GM12878 (cell line): ENCODE results near the gene METTL4. TPM values are rescaled to one million over a fixed set of nuclear protein-coding genes. Genes with fewer than 3 reads are reported as not detected.

Experiments used
- ATAC-seq: fragments of 200-7000 bp; cut with Tn5 transposase; 3 replicates; pipeline ENCODE4 v1.9.1; 2020; ENCODE audit warnings: mild to moderate bottlenecking, moderate library complexity
- BruUV-seq: library from RNA; stranded (reverse); fragments of 400-500 nt; replicated peaks from 2 replicates; lab custom pipeline; 2021; lab: Mats Ljungman, UMichigan
- CTCF ChIA-PET: fragments of 300-600 bp; sonication (Branson Sonifier 250); formaldehyde crosslinking; extraction: SDS; loops from one replicate; lab custom pipeline; 2021; ENCODE audit warnings: inconsistent platforms; lab: Yijun Ruan, JAX
- POLR2A ChIA-PET: fragments of 350-600 bp; formaldehyde crosslinking; extraction: SDS; loops from one replicate; lab custom pipeline; 2021; ENCODE audit warnings: inconsistent platforms; lab: Charles Lee
- RAD21 ChIA-PET: fragments of 300-600 bp; sonication (Branson Sonifier 250); formaldehyde crosslinking; loops from one replicate; lab custom pipeline; 2023; ENCODE audit warnings: antibody characterized with exemption; ENCODE audit not compliant: unreplicated experiment; lab: Charles Lee
- SMC1A ChIA-PET: fragments of 300-600 bp; sonication (Branson Sonifier 250); formaldehyde crosslinking; loops from one replicate; lab custom pipeline; 2023; ENCODE audit not compliant: unreplicated experiment, uncharacterized antibody; lab: Charles Lee
- DNase-seq: peaks from one replicate; pipeline ENCODE4 v3.0.0-alpha.2; 2011; ENCODE audit warnings: low read depth, low spot score
- FAIRE-seq: peaks from 3 replicates; lab custom pipeline; 2011; peaks lifted over from hg19 to GRCh38; lab: Jason Lieb, UNC
- H2AFZ ChIP-seq: 2 replicates; pipeline ENCODE4 v1.6.0; 2011; ENCODE audit warnings: low read depth, low read length, control low read depth; ENCODE audit not compliant: control insufficient read depth
- H3K27ac ChIP-seq: 2 replicates; pipeline ENCODE4 v1.5.1; 2011; ENCODE audit warnings: control low read depth; ENCODE audit not compliant: control insufficient read depth, insufficient read depth
- H3K27me3 ChIP-seq, 2 experiments: replicated peaks in 1 of 2; 2 replicates each; pipeline versions ENCODE4 v1.6.0 to v1.6.1; 2011; ENCODE audit warnings: low read length in 1 of 2; ENCODE audit not compliant: control insufficient read depth in 2 of 2, insufficient read depth in 2 of 2
- H3K36me3 ChIP-seq, 2 experiments: 2 replicates each; pipeline ENCODE4 v1.5.1; 2011; ENCODE audit warnings: low read length in 1 of 2; ENCODE audit not compliant: control insufficient read depth in 2 of 2, insufficient read depth in 2 of 2
- H3K4me1 ChIP-seq: 2 replicates; pipeline ENCODE4 v1.6.1; 2011; ENCODE audit warnings: mild to moderate bottlenecking, low read length, moderate library complexity, mixed read lengths; ENCODE audit not compliant: control insufficient read depth, insufficient read depth
- H3K4me2 ChIP-seq: 2 replicates; pipeline ENCODE4 v1.6.0; 2011; ENCODE audit warnings: control low read depth; ENCODE audit not compliant: control insufficient read depth, insufficient read depth
- H3K4me3 ChIP-seq: fragments of 200-600 bp; sonication (generic); 2 replicates; pipeline ENCODE4 v1.5.1; 2016
- H3K79me2 ChIP-seq: 2 replicates; pipeline ENCODE4 v1.6.0; 2011; ENCODE audit warnings: low read length; ENCODE audit not compliant: control insufficient read depth, insufficient read depth
- H3K9ac ChIP-seq: 2 replicates; pipeline ENCODE4 v1.8.0; 2011; ENCODE audit warnings: low read length, control low read depth, mixed read lengths; ENCODE audit not compliant: control insufficient read depth, insufficient read depth
- H3K9me3 ChIP-seq: replicated peaks from 3 replicates; pipeline ENCODE4 v1.5.1; 2011; ENCODE audit warnings: mild to moderate bottlenecking, low read length; ENCODE audit not compliant: control insufficient read depth, insufficient read depth
- H4K20me1 ChIP-seq: 2 replicates; pipeline ENCODE4 v1.6.0; 2011; ENCODE audit not compliant: control insufficient read depth, insufficient read depth
- CHD2 ChIP-seq: IDR thresholded peaks from 2 replicates; pipeline ENCODE4 v1.6.1; 2011; ENCODE audit warnings: low read depth, low read length, improper control_type of control experiment, borderline replicate concordance
- ETV6 ChIP-seq, 2 experiments: fragments of 450-650 bp in 1 of 2; IDR thresholded peaks in 1 of 2; conservative IDR thresholded peaks in 1 of 2; 2 replicates each; pipeline ENCODE4 v1.6.1; 2014; ENCODE audit warnings: antibody characterized with exemption in 1 of 2, borderline replicate concordance in 1 of 2, low read depth in 1 of 2, mild to moderate bottlenecking in 1 of 2, moderate library complexity in 1 of 2
- GABPA ChIP-seq: IDR thresholded peaks from 2 replicates; pipeline ENCODE4 v1.6.1; 2014; ENCODE audit warnings: antibody characterized with exemption, low read depth, mild to moderate bottlenecking, inconsistent platforms
- NR2F1 ChIP-seq: fragments of 450-650 bp; conservative IDR thresholded peaks from 2 replicates; pipeline ENCODE4 v1.6.1; 2017; ENCODE audit warnings: mild to moderate bottlenecking
- SIX5 ChIP-seq: IDR thresholded peaks from 2 replicates; pipeline ENCODE4 v1.6.1; 2011; ENCODE audit warnings: mild to moderate bottlenecking, low read depth, low read length, moderate library complexity; ENCODE audit not compliant: severe bottlenecking
- ZSCAN29 ChIP-seq: fragments of 450-650 bp; IDR thresholded peaks from 2 replicates; pipeline ENCODE4 v1.6.1; 2017; ENCODE audit warnings: mild to moderate bottlenecking, moderate library complexity
- WGBS: methylation state at CpG from one replicate; pipeline ENCODE4 v1.1.6; 2016; ENCODE audit warnings: low lambda C conversion rate; ENCODE audit not compliant: insufficient replicate concordance, insufficient coverage; ENCODE audit errors: missing lambda C conversion rate; 5-methylcytosine and 5-hydroxymethylcytosine counted together
- in situ Hi-C: fragments of 300-500 bp; cut with MboI; formaldehyde crosslinking; loops from 9 replicates; pipeline ENCODE4 v1.14.3; 2018; ENCODE audit warnings: mixed read lengths
- intact Hi-C: fragments of 100-400 bp; cut with micrococcal nuclease; formaldehyde crosslinking; loops from one replicate; pipeline ENCODE4 v1.14.2; 2022; ENCODE audit not compliant: unreplicated experiment
- polyA plus RNA-seq, 11 experiments: library from polyadenylated mRNA; depleted of rRNA in 4 of 11; unstranded in 6 of 11; stranded (reverse) in 5 of 11; fragments of >200 nt; fragmentation: Nextera tagmentation in 4 of 11; fragmentation: Illumina TruSeq in 1 of 11; extraction: Ambion mirVana in 4 of 11; extraction: Trizol in 1 of 11; gene quantifications; 1 replicate in 1 of 11; 2 replicates in 10 of 11; pipeline versions ENCODE4 v1.2.1 to v1.2.3, GENCODE V29; 2011 to 2016; ENCODE audit warnings: inconsistent platforms in 2 of 11, missing spikeins in 2 of 11, low read depth in 1 of 11
- total RNA-seq, 4 experiments: library from RNA; depleted of rRNA in 3 of 4; stranded (reverse); fragments of >200 nt in 3 of 4; fragmentation: Illumina TruSeq in 1 of 4; extraction: Trizol in 1 of 4; gene quantifications; 2 replicates each; pipeline versions ENCODE4 v1.2.1 to v1.2.3, GENCODE V29; 2013 to 2021
- TF ChIP-seq, protein P1 (sequence below): fragments of 150-350 bp; IDR thresholded peaks from 2 replicates; pipeline ENCODE4 v1.6.1; 2014; ENCODE audit warnings: mild to moderate bottlenecking, low read depth, low read length
- TF ChIP-seq, protein P2 (sequence below): fragments of 450-650 bp; formaldehyde crosslinking; IDR thresholded peaks from 2 replicates; pipeline ENCODE4 v1.5.0; 2022; ENCODE audit warnings: mild to moderate bottlenecking, missing genetic modification characterization
- TF ChIP-seq, protein P3 (sequence below): fragments of 450-650 bp; IDR thresholded peaks from 2 replicates; pipeline ENCODE4 v1.6.1; 2017; ENCODE audit warnings: antibody characterized with exemption, mild to moderate bottlenecking, moderate library complexity
- TF ChIP-seq, protein P4 (sequence below): fragments of 450-650 bp; IDR thresholded peaks from 2 replicates; pipeline ENCODE4 v1.6.1; 2014; ENCODE audit warnings: mild to moderate bottlenecking

METTL4 gene
- total and polyA plus RNA-seq, 10 of the 15 experiments (the other 5 are each of a cell fraction or from before 2014, with no cell fraction given): 4.9 to 15.2 (median 12.3) TPM

DNA sequence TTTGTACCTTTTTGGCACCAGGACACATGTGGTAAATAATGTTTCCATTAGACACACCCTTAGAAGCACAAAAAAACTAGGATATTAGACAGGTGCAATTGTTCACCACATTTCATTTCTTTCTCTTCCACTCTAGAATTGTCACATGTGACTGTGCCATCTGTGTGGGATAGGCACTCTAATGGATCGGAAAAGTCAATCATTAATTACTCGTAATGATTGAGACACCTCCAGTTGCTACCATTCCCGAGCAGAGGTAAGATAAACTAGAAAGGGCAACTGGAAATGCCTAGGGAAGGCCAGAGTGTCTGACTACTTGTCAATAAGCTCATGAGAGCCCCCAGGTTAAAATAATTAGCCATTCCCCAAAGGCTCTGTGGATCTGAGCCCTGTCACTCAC lies 59.9 kb downstream of the METTL4 start:
- Histone ChIP-seq H3K4me2 (no peak overlapping the region), H3K27me3 (no peaks in the 10 kb centered on the region), H3K79me2 (no peaks in the 10 kb centered on the region), H3K36me3 (no peaks in the 10 kb centered on the region), H3K27ac (no peak overlapping the region), H4K20me1 (no peaks in the 10 kb centered on the region), H2AFZ (no peak overlapping the region), H3K4me1 (no peaks in the 10 kb centered on the region), H3K4me3 (no peak overlapping the region), H3K9ac (no peak overlapping the region), H3K9me3 (no peaks in the 10 kb centered on the region)
- in situ Hi-C loops (no loop called here), intact Hi-C loops (no loop called here)
- CTCF ChIA-PET: interaction anchor here (1.2 kb wide), 1 partner anchor 31 kb away, joined by 3 read pairs; no protein-coding TSS in a partner anchor
- RAD21 ChIA-PET: no interaction called here
- no peak for ATAC-seq
- 70% methylated on average over 3 of the region's 3 CpGs for WGBS
- SMC1A ChIA-PET: interaction anchor here (1.4 kb wide), 1 partner anchor 69 kb away, joined by 4 read pairs; no protein-coding TSS in a partner anchor
- DNase-seq: no peak
- BruUV-seq: no TSS peak
- no peak for FAIRE-seq
- POLR2A ChIA-PET: no interaction called here
- TF ChIP-seq, protein P1, sequence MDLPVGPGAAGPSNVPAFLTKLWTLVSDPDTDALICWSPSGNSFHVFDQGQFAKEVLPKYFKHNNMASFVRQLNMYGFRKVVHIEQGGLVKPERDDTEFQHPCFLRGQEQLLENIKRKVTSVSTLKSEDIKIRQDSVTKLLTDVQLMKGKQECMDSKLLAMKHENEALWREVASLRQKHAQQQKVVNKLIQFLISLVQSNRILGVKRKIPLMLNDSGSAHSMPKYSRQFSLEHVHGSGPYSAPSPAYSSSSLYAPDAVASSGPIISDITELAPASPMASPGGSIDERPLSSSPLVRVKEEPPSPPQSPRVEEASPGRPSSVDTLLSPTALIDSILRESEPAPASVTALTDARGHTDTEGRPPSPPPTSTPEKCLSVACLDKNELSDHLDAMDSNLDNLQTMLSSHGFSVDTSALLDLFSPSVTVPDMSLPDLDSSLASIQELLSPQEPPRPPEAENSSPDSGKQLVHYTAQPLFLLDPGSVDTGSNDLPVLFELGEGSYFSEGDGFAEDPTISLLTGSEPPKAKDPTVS: no peak
- TF ChIP-seq ZSCAN29 (no peak), ETV6 (conservative IDR thresholded peaks at IDR 0.05 in 1 of 2, IDR thresholded peaks at IDR 0.05 in 1 of 2; ENCODE audit: borderline replicate concordance in 1 of 2, low read depth in 1 of 2) (no peak), GABPA (no peak), SIX5 (no peak), CHD2 (no peak), NR2F1 (no peak)
- TF ChIP-seq, protein P2, sequence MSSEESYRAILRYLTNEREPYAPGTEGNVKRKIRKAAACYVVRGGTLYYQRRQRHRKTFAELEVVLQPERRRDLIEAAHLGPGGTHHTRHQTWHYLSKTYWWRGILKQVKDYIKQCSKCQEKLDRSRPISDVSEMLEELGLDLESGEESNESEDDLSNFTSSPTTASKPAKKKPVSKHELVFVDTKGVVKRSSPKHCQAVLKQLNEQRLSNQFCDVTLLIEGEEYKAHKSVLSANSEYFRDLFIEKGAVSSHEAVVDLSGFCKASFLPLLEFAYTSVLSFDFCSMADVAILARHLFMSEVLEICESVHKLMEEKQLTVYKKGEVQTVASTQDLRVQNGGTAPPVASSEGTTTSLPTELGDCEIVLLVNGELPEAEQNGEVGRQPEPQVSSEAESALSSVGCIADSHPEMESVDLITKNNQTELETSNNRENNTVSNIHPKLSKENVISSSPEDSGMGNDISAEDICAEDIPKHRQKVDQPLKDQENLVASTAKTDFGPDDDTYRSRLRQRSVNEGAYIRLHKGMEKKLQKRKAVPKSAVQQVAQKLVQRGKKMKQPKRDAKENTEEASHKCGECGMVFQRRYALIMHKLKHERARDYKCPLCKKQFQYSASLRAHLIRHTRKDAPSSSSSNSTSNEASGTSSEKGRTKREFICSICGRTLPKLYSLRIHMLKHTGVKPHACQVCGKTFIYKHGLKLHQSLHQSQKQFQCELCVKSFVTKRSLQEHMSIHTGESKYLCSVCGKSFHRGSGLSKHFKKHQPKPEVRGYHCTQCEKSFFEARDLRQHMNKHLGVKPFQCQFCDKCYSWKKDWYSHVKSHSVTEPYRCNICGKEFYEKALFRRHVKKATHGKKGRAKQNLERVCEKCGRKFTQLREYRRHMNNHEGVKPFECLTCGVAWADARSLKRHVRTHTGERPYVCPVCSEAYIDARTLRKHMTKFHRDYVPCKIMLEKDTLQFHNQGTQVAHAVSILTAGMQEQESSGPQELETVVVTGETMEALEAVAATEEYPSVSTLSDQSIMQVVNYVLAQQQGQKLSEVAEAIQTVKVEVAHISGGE: no peak
- TF ChIP-seq, protein P3, sequence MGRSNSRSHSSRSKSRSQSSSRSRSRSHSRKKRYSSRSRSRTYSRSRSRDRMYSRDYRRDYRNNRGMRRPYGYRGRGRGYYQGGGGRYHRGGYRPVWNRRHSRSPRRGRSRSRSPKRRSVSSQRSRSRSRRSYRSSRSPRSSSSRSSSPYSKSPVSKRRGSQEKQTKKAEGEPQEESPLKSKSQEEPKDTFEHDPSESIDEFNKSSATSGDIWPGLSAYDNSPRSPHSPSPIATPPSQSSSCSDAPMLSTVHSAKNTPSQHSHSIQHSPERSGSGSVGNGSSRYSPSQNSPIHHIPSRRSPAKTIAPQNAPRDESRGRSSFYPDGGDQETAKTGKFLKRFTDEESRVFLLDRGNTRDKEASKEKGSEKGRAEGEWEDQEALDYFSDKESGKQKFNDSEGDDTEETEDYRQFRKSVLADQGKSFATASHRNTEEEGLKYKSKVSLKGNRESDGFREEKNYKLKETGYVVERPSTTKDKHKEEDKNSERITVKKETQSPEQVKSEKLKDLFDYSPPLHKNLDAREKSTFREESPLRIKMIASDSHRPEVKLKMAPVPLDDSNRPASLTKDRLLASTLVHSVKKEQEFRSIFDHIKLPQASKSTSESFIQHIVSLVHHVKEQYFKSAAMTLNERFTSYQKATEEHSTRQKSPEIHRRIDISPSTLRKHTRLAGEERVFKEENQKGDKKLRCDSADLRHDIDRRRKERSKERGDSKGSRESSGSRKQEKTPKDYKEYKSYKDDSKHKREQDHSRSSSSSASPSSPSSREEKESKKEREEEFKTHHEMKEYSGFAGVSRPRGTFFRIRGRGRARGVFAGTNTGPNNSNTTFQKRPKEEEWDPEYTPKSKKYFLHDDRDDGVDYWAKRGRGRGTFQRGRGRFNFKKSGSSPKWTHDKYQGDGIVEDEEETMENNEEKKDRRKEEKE: no peak
- TF ChIP-seq, protein P4, sequence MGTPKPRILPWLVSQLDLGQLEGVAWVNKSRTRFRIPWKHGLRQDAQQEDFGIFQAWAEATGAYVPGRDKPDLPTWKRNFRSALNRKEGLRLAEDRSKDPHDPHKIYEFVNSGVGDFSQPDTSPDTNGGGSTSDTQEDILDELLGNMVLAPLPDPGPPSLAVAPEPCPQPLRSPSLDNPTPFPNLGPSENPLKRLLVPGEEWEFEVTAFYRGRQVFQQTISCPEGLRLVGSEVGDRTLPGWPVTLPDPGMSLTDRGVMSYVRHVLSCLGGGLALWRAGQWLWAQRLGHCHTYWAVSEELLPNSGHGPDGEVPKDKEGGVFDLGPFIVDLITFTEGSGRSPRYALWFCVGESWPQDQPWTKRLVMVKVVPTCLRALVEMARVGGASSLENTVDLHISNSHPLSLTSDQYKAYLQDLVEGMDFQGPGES: no peak
